ENCODE measurements around the gene COL21A1.

The COL21A1 gene

DNA sequence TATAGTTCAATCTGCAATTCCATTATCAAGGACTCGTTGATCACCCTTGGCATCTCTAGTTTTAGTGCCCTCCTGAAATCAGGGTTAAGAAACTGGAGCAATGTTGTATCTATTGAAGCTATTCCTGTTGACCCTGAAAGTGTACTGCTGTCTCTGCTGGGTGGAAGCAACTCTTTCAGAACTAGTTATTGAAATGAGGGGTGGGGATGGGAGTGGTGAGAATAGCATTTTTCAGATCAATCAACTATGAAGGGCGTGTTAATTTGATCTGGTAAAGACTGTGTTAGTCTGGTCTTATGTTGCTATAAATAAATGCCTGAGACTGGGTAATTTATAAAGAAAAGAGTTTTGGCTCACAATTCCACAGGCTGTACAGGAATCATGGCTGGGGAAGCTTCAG, 219.5 kb downstream of the COL21A1 start:
- TF ChIP-seq, protein P1, sequence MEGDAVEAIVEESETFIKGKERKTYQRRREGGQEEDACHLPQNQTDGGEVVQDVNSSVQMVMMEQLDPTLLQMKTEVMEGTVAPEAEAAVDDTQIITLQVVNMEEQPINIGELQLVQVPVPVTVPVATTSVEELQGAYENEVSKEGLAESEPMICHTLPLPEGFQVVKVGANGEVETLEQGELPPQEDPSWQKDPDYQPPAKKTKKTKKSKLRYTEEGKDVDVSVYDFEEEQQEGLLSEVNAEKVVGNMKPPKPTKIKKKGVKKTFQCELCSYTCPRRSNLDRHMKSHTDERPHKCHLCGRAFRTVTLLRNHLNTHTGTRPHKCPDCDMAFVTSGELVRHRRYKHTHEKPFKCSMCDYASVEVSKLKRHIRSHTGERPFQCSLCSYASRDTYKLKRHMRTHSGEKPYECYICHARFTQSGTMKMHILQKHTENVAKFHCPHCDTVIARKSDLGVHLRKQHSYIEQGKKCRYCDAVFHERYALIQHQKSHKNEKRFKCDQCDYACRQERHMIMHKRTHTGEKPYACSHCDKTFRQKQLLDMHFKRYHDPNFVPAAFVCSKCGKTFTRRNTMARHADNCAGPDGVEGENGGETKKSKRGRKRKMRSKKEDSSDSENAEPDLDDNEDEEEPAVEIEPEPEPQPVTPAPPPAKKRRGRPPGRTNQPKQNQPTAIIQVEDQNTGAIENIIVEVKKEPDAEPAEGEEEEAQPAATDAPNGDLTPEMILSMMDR (IDR thresholded peaks at IDR 0.05) = no peak
- H3K4me3 ChIP-seq (ENCODE audit: low read depth, low read length) = no peak overlapping the region
- H3K79me2 ChIP-seq = no peaks in the 10 kb centered on the region
- H3K27ac ChIP-seq = peak overlapping the region; percentile 77
- no peak overlapping the region for H2AFZ ChIP-seq
- no peaks in the 10 kb centered on the region for H3K36me3 ChIP-seq (ENCODE audit: control insufficient read depth, insufficient read depth, low read length)
- no peak overlapping the region for H3K4me2 ChIP-seq (ENCODE audit: low read length)
- H3K9ac ChIP-seq = no peak overlapping the region
- H3K27me3 ChIP-seq (ENCODE audit: control insufficient read depth, insufficient read depth, low read length) = no peaks in the 10 kb centered on the region
- H3K9me3 ChIP-seq (ENCODE audit: control insufficient read depth, low read length) = no peaks in the 10 kb centered on the region
- H3K4me1 ChIP-seq = peaks cover 28% of the 10 kb centered on the region

DNA sequence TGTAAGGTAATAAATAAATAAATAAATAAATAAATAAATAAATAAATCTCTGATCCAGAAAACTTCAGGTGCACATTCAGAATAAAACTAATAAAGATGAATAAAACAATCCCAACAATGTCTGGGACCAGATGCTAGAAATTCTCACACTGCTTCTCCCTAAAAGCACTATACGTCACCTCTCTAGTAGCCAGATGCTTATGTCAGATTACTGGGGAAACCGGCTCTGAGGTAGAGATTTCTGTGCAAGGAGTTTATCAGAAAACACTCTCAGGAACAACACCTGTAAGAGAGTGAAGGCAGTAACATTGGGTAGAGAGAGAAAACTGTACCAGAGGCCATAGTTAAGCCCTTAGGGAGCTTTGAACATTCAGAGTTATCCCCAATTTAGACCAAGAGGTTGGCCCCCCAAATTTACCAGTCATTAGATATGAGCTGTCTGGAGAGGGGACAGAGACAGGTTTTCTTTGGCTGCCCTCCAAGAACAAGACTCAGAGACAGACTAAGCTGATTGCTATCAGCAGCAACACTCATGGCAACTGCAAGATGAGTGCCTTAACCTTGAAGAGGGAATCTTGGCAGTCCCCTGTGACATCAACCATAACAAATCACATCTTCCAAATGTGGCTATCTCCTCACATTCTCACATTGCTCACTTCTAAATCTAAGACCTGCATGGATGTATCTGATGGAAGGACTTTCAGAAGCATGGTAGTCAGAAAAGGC, 220.8 kb downstream of the COL21A1 start:
- Histone ChIP-seq H3K4me1 (peaks cover 27% of the 10 kb centered on the region), H3K79me2 (no peaks in the 10 kb centered on the region), H2AFZ (peak overlapping the region; percentile 57), H3K4me3 (ENCODE audit: low read depth, low read length) (no peak overlapping the region), H3K27ac (peak overlapping the region; percentile 77), H3K4me2 (ENCODE audit: low read length) (no peak overlapping the region), H3K27me3 (ENCODE audit: control insufficient read depth, insufficient read depth, low read length) (no peaks in the 10 kb centered on the region), H3K9ac (no peak overlapping the region), H3K36me3 (ENCODE audit: control insufficient read depth, insufficient read depth, low read length) (no peaks in the 10 kb centered on the region), H3K9me3 (ENCODE audit: control insufficient read depth, low read length) (no peaks in the 10 kb centered on the region)
- TF ChIP-seq, protein P1 (IDR thresholded peaks at IDR 0.05) = no peak

DNA sequence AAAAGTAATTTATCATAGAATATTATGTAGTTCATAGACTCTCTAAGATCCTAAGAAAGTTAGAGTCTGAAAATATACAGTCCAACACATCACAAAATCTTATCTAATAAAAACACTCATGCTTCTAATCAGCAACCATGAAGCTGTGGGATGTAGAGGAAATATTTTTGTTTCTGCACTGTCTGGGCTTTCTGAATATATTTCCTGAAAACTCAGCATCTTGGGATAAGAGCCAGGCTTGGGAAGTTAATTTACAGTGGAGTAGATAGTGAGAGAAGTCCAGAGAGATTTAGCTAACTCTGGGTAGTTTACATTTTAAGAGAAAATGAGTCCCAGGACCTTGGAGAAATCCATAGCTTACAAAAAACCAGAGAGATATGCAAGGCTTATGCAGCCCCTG, 221.6 kb downstream of the COL21A1 start:
- TF ChIP-seq, protein P1 (IDR thresholded peaks at IDR 0.05) = no peak
- Histone ChIP-seq H3K4me3 (ENCODE audit: low read depth, low read length) (no peak overlapping the region), H3K9me3 (ENCODE audit: control insufficient read depth, low read length) (no peaks in the 10 kb centered on the region), H2AFZ (peak overlapping the region; percentile 33), H3K27me3 (ENCODE audit: control insufficient read depth, insufficient read depth, low read length) (no peaks in the 10 kb centered on the region), H3K79me2 (no peaks in the 10 kb centered on the region), H3K4me1 (peaks cover 27% of the 10 kb centered on the region), H3K36me3 (ENCODE audit: control insufficient read depth, insufficient read depth, low read length) (no peaks in the 10 kb centered on the region), H3K9ac (no peak overlapping the region), H3K4me2 (ENCODE audit: low read length) (no peak overlapping the region), H3K27ac (peak overlapping the region; percentile 77)

DNA sequence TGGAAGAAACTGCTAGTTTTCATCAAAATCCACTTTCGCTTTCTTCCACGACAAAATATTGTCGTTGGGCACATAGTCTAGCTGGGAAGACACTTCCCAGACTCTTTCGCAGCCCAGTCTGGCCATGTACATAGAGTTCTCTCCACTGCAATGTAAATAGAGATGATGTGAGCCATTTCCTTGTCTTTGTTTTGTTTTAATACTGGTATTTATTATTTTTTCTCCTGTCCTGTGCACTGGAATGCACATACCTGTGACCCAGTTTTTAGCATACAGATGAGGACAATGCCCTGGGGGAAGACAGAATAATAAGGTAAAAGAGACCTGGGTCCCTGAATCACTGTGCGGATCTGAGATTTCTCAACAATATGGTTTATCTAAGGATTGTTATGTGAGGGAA, 222.4 kb downstream of the COL21A1 start:
- Histone ChIP-seq H3K79me2 (no peaks in the 10 kb centered on the region), H2AFZ (peak overlapping the region; percentile 47), H3K4me2 (ENCODE audit: low read length) (no peak overlapping the region), H3K9ac (no peak overlapping the region), H3K9me3 (ENCODE audit: control insufficient read depth, low read length) (no peaks in the 10 kb centered on the region), H3K4me1 (peaks cover 27% of the 10 kb centered on the region), H3K27me3 (ENCODE audit: control insufficient read depth, insufficient read depth, low read length) (no peaks in the 10 kb centered on the region), H3K36me3 (ENCODE audit: control insufficient read depth, insufficient read depth, low read length) (no peaks in the 10 kb centered on the region), H3K4me3 (ENCODE audit: low read depth, low read length) (no peak overlapping the region), H3K27ac (peak overlapping the region; percentile 13)
- TF ChIP-seq, protein P1 (IDR thresholded peaks at IDR 0.05) = no peak

DNA sequence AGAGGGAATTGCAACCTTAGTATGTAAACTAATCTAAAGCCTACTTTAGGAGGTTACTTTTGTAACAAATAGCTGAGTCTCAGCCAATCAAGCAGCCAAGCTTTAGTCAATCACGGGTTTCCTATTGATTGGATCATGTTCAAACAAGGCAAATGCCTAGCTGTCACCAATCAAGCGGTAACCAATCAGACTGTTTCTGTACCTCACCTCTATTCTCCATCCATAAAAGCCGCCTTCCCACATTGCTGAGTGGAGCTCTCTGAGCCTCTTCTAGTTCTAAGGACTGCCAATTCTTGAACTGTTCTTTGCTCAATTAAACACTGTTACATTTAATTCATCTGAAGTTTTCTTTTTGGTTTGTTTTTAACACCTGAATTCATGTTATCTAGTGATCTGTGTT, 223.6 kb downstream of the COL21A1 start:
- Histone ChIP-seq H3K4me3 (ENCODE audit: low read depth, low read length) (no peak overlapping the region), H3K36me3 (ENCODE audit: control insufficient read depth, insufficient read depth, low read length) (no peaks in the 10 kb centered on the region), H2AFZ (peak overlapping the region; percentile 18), H3K27me3 (ENCODE audit: control insufficient read depth, insufficient read depth, low read length) (no peaks in the 10 kb centered on the region), H3K79me2 (no peaks in the 10 kb centered on the region), H3K27ac (no peak overlapping the region), H3K9ac (no peak overlapping the region), H3K4me1 (peaks cover 27% of the 10 kb centered on the region), H3K4me2 (ENCODE audit: low read length) (no peak overlapping the region), H3K9me3 (ENCODE audit: control insufficient read depth, low read length) (no peaks in the 10 kb centered on the region)
- TF ChIP-seq, protein P1 (IDR thresholded peaks at IDR 0.05) = no peak

All from parathyroid adenoma (tissue), 2 donors.